Measurements from ENCODE around the gene CTBP1.

DNA sequence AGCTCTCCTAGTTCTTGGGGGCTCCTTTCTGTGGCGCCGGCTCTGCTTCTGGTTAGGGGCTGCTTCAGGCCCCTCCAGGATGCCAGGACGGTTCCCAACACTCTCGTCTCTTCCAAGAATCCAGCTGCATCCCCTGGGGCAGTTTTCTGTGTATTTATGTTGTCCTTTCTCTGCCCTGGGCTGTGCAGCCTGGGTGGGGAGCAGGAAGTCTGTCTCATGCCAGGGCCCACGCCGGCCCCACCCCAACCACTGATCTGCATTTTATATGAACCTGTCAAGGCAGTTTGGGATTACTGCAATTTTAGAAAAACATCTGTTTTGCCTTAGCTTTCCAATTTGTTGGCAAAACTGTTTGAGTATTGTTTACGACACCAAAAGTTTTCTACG lies 14.6 kb downstream of the CTBP1 start:
- TF ChIP-seq, protein P1, sequence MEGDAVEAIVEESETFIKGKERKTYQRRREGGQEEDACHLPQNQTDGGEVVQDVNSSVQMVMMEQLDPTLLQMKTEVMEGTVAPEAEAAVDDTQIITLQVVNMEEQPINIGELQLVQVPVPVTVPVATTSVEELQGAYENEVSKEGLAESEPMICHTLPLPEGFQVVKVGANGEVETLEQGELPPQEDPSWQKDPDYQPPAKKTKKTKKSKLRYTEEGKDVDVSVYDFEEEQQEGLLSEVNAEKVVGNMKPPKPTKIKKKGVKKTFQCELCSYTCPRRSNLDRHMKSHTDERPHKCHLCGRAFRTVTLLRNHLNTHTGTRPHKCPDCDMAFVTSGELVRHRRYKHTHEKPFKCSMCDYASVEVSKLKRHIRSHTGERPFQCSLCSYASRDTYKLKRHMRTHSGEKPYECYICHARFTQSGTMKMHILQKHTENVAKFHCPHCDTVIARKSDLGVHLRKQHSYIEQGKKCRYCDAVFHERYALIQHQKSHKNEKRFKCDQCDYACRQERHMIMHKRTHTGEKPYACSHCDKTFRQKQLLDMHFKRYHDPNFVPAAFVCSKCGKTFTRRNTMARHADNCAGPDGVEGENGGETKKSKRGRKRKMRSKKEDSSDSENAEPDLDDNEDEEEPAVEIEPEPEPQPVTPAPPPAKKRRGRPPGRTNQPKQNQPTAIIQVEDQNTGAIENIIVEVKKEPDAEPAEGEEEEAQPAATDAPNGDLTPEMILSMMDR (IDR thresholded peaks at IDR 0.05; ENCODE audit: control extremely low read depth in 1 of 3, insufficient read depth in 1 of 3, low read depth in 1 of 3, low read length in 3 of 3) = no peak
- TF ChIP-seq EP300 (IDR thresholded peaks at IDR 0.05; ENCODE audit: borderline replicate concordance in 1 of 2, low read depth in 2 of 2, low read length in 2 of 2) (no peak), SRF (IDR thresholded peaks at IDR 0.05; ENCODE audit: low read depth, low read length) (no peak), NRF1 (IDR thresholded peaks at IDR 0.05; ENCODE audit: low read depth, low read length) (no peak), JUN (IDR thresholded peaks at IDR 0.05; ENCODE audit: low read depth, low read length) (no peak), CREB1 (IDR thresholded peaks at IDR 0.05) (no peak), SIX5 (IDR thresholded peaks at IDR 0.05; ENCODE audit: low read depth, low read length) (no peak), HDAC2 (IDR thresholded peaks at IDR 0.05; ENCODE audit: borderline replicate concordance in 1 of 2, low read depth in 2 of 2, low read length in 2 of 2) (no peak)
- TF ChIP-seq, protein P2, sequence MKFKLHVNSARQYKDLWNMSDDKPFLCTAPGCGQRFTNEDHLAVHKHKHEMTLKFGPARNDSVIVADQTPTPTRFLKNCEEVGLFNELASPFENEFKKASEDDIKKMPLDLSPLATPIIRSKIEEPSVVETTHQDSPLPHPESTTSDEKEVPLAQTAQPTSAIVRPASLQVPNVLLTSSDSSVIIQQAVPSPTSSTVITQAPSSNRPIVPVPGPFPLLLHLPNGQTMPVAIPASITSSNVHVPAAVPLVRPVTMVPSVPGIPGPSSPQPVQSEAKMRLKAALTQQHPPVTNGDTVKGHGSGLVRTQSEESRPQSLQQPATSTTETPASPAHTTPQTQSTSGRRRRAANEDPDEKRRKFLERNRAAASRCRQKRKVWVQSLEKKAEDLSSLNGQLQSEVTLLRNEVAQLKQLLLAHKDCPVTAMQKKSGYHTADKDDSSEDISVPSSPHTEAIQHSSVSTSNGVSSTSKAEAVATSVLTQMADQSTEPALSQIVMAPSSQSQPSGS (IDR thresholded peaks at IDR 0.05; ENCODE audit: low read length) = no peak
